ENCODE results near the gene REC8. TPM values are rescaled to one million over a fixed set of nuclear protein-coding genes. Genes with fewer than 3 reads are reported as not detected.

Gene REC8
- total RNA-seq, 3 donors from 2014 or later, result 17.4 to 24.8 (median 19.9) TPM

DNA sequence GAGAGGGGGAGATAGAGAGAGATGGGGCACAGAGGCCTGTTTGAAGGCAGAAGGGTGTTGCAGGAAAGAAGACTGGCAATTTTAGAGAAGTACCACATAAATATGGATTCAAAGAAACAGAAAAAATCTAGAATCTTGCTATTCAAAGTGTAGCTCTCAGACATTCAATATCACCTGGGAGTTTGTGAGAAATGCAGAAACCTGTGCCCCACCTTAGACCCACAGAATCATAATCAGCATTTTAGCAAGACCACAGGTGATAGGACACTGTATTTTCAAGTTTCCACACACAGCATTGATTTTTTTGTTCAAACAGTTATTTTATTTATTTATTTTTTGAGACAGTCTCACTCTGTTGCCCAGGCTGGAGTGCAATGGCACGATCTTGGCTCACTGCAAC, 57.0 kb downstream of the REC8 start:
- Mint-ChIP-seq H3K36me3 (ENCODE audit: insufficient read depth) (peaks cover 11% of the 10 kb centered on the region), H3K9me3 (no peaks in the 10 kb centered on the region), H3K27me3 (ENCODE audit: low read depth) (no peaks in the 10 kb centered on the region), H3K4me1 (ENCODE audit: low read depth) (peaks cover 39% of the 10 kb centered on the region), H3K4me3 (no peak overlapping the region)
- DNase-seq (no peak), ATAC-seq (no peak)

Other genes with a start within 250 kb of the REC8 start
- 10 to 100 TPM; 12.6 to 23.0 (median 19.4) TPM for gene DHRS4, start 218.3 kb upstream of the REC8 start, total RNA-seq
- gene DHRS4L2, start 183.2 kb upstream of the REC8 start, total RNA-seq, result 10 to 100 TPM; 10.8 to 15.9 (median 12.5) TPM
- gene CARMIL3, start 120.1 kb upstream of the REC8 start, total RNA-seq, result 1 to 10 TPM; 1.3 to 1.8 (median 1.3) TPM
- not detected for gene CPNE6, start 100.5 kb upstream of the REC8 start, total RNA-seq
- gene PCK2, start 77.8 kb upstream of the REC8 start, total RNA-seq, result 10 to 100 TPM; 38.7 to 69.4 (median 47.9) TPM
- 10 to 100 TPM; 45.7 to 57.6 (median 50.7) TPM for gene DCAF11, start 57.3 kb upstream of the REC8 start, total RNA-seq
- gene NRL, start 57.1 kb upstream of the REC8 start, total RNA-seq, result 1 to 10 TPM; 1.2 to 2.3 (median 1.4) TPM
- 1 to 10 TPM in 1 of 3 donors, under 1 TPM in 2; 0.38 to 1.3 (median 0.69) TPM for gene FITM1, start 41.4 kb upstream of the REC8 start, total RNA-seq
- gene PSME1, start 35.9 kb upstream of the REC8 start, total RNA-seq, result 100 to 1,000 TPM; 354 to 391 (median 378) TPM
- 10 to 100 TPM; 15.9 to 18.9 (median 17.4) TPM for gene EMC9, start 30.5 kb upstream of the REC8 start, total RNA-seq
- 100 to 1,000 TPM; 433 to 479 (median 471) TPM for gene PSME2, start 25.5 kb upstream of the REC8 start, total RNA-seq
- gene RNF31, start 24.6 kb upstream of the REC8 start, total RNA-seq, result 100 to 1,000 TPM in 2 of 3 donors, 10 to 100 TPM in 1; 99.4 to 108 (median 106) TPM
- gene IRF9, start 10.8 kb upstream of the REC8 start, total RNA-seq, result 100 to 1,000 TPM; 110 to 152 (median 121) TPM
- 100 to 1,000 TPM; 265 to 293 (median 265) TPM for gene IPO4, start 16.7 kb downstream of the REC8 start, total RNA-seq
- 10 to 100 TPM; 30.4 to 34.6 (median 33.7) TPM for gene TM9SF1, start 23.4 kb downstream of the REC8 start, total RNA-seq
- under 1 TPM in 1 of 3 donors, not detected in 2; 0.33 TPM for gene TSSK4, start 33.6 kb downstream of the REC8 start, total RNA-seq
- 10 to 100 TPM; 71.7 to 85.5 (median 85.4) TPM for gene CHMP4A, start 41.4 kb downstream of the REC8 start, total RNA-seq
- 10 to 100 TPM; 16.3 to 19.5 (median 18.4) TPM for gene MDP1, start 44.0 kb downstream of the REC8 start, total RNA-seq
- gene NEDD8, start 60.3 kb downstream of the REC8 start, total RNA-seq, result 100 to 1,000 TPM; 197 to 217 (median 205) TPM
- 10 to 100 TPM; 29.6 to 30.8 (median 29.7) TPM for gene GMPR2, start 60.8 kb downstream of the REC8 start, total RNA-seq
- 100 to 1,000 TPM in 2 of 3 donors, 10 to 100 TPM in 1; 87.2 to 110 (median 103) TPM for gene TINF2, start 70.5 kb downstream of the REC8 start, total RNA-seq
- gene TGM1, start 91.1 kb downstream of the REC8 start, total RNA-seq, result 1 to 10 TPM; 2.6 to 8.1 (median 2.6) TPM
- 10 to 100 TPM; 52.2 to 58.8 (median 53.4) TPM for gene RABGGTA, start 99.5 kb downstream of the REC8 start, total RNA-seq
- gene DHRS1, start 127.7 kb downstream of the REC8 start, total RNA-seq, result 1 to 10 TPM; 2.6 to 4.2 (median 3.1) TPM
- 10 to 100 TPM; 67.8 to 71.0 (median 68.0) TPM for gene NOP9, start 127.8 kb downstream of the REC8 start, total RNA-seq
- gene CIDEB, start 135.9 kb downstream of the REC8 start, total RNA-seq, result 1 to 10 TPM; 6.5 to 7.3 (median 7.2) TPM
- gene LTB4R2, start 138.1 kb downstream of the REC8 start, total RNA-seq, result 10 to 100 TPM in 2 of 3 donors, 1 to 10 TPM in 1; 9.0 to 10.8 (median 10.4) TPM
- gene LTB4R, start 139.4 kb downstream of the REC8 start, total RNA-seq, result 1 to 10 TPM; 7.0 to 8.0 (median 7.8) TPM
- under 1 TPM; 0.43 to 0.76 (median 0.53) TPM for gene ADCY4, start 163.0 kb downstream of the REC8 start, total RNA-seq
- gene RIPK3, start 167.9 kb downstream of the REC8 start, total RNA-seq, result 1 to 10 TPM; 5.9 to 8.0 (median 6.2) TPM
- under 1 TPM; 0.13 to 0.38 (median 0.32) TPM for gene NFATC4, start 196.1 kb downstream of the REC8 start, total RNA-seq
- under 1 TPM in 2 of 3 donors, not detected in 1; 0.03 to 0.05 TPM for gene NYNRIN, start 226.9 kb downstream of the REC8 start, total RNA-seq

Data from activated T-cell treated with anti-CD3 and anti-CD28 coated beads, Interleukin-2, amount 50 U/mL, for 4 hours (primary cell).